GM04504 (cell line): ENCODE measurements around the gene ARL17B.
"Not testable (repeated sequence)": the region's sequence is repeated elsewhere in the genome, so short reads cannot be mapped to it uniquely, and the experiment has no call there.

Source experiments
- DNase-seq: peaks from one replicate; pipeline ENCODE4 v3.0.0-alpha.2; 2012; ENCODE audit warnings: low read depth

ARL17B gene

GRCh38 chr17:46290906-46291546 lies 70.5 kb downstream of the ARL17B start:
- DNase-seq = not testable (repeated sequence)

GRCh38 chr17:46287587-46287986 lies 74.0 kb downstream of the ARL17B start:
- DNase-seq = not testable (repeated sequence)

GRCh38 chr17:46286764-46287221 lies 74.8 kb downstream of the ARL17B start:
- DNase-seq = peak; percentile 43

GRCh38 chr17:46285500-46285899 lies 76.1 kb downstream of the ARL17B start:
- not testable (repeated sequence) for DNase-seq

- not testable (repeated sequence) for DNase-seq
Observed at GRCh38 chr17:46284467-46284866, 77.1 kb downstream of the ARL17B start.

- not testable (repeated sequence) for DNase-seq
Observed at GRCh38 chr17:46282635-46283034, 78.9 kb downstream of the ARL17B start.

- not testable (repeated sequence) for DNase-seq
Observed at GRCh38 chr17:46281336-46281735, 80.2 kb downstream of the ARL17B start.

- not testable (repeated sequence) for DNase-seq
Observed at GRCh38 chr17:46276728-46277479, 84.7 kb downstream of the ARL17B start.

- DNase-seq = no peak
Observed at GRCh38 chr17:46274238-46274637, 87.3 kb downstream of the ARL17B start.

- DNase-seq = no peak
Observed at GRCh38 chr17:46273541-46274236, 87.9 kb downstream of the ARL17B start.

- no peak for DNase-seq
Observed at GRCh38 chr17:46270032-46270431, 91.5 kb downstream of the ARL17B start.

- peak; percentile 85 for DNase-seq
Observed at GRCh38 chr17:46266656-46267544, 94.7 kb downstream of the ARL17B start.

- not testable (repeated sequence) for DNase-seq
Observed at GRCh38 chr17:46266063-46266655, 95.4 kb downstream of the ARL17B start.

- DNase-seq = peak; percentile 40
Observed at GRCh38 chr17:46264456-46265198, 96.9 kb downstream of the ARL17B start.

- no peak for DNase-seq
Observed at GRCh38 chr17:46262271-46262670, 99.3 kb downstream of the ARL17B start.

- not testable (repeated sequence) for DNase-seq
Observed at GRCh38 chr17:46259845-46260661, 101.5 kb downstream of the ARL17B start.

GRCh38 chr17:46256369-46256768 lies 105.2 kb downstream of the ARL17B start:
- not testable (repeated sequence) for DNase-seq

GRCh38 chr17:46254215-46254614 lies 107.4 kb downstream of the ARL17B start:
- not testable (repeated sequence) for DNase-seq

- DNase-seq = not testable (repeated sequence)
Observed at GRCh38 chr17:46253722-46254121, 107.8 kb downstream of the ARL17B start.

GRCh38 chr17:46252804-46253203 lies 108.8 kb downstream of the ARL17B start:
- not testable (repeated sequence) for DNase-seq
